GM06990 (cell line): ENCODE results near the gene RNF43.

ENCODE experiments used
- DNase-seq: peaks from one replicate; pipeline ENCODE4 v3.0.0-alpha.2; 2011; ENCODE audit not compliant: insufficient read length; ENCODE audit errors: extremely low read depth
- H3K27me3 ChIP-seq: replicated peaks from 2 replicates; pipeline ENCODE4 v1.6.0; 2011; ENCODE audit warnings: low read length; ENCODE audit not compliant: control insufficient read depth, insufficient read depth
- H3K36me3 ChIP-seq: 2 replicates; pipeline ENCODE4 v1.5.1; 2011; ENCODE audit warnings: low read length; ENCODE audit not compliant: control insufficient read depth, insufficient read depth
- H3K4me3 ChIP-seq: replicated peaks from 2 replicates; pipeline ENCODE4 v1.5.1; 2011; ENCODE audit warnings: low read depth, mild to moderate bottlenecking, control low read depth, low read length
- CTCF ChIP-seq: IDR thresholded peaks from 2 replicates; pipeline ENCODE4 v1.5.1; 2011; ENCODE audit warnings: low read length, control low read depth, mild to moderate bottlenecking, inconsistent platforms; ENCODE audit not compliant: insufficient read depth, poor library complexity, severe bottlenecking

Gene RNF43

DNA sequence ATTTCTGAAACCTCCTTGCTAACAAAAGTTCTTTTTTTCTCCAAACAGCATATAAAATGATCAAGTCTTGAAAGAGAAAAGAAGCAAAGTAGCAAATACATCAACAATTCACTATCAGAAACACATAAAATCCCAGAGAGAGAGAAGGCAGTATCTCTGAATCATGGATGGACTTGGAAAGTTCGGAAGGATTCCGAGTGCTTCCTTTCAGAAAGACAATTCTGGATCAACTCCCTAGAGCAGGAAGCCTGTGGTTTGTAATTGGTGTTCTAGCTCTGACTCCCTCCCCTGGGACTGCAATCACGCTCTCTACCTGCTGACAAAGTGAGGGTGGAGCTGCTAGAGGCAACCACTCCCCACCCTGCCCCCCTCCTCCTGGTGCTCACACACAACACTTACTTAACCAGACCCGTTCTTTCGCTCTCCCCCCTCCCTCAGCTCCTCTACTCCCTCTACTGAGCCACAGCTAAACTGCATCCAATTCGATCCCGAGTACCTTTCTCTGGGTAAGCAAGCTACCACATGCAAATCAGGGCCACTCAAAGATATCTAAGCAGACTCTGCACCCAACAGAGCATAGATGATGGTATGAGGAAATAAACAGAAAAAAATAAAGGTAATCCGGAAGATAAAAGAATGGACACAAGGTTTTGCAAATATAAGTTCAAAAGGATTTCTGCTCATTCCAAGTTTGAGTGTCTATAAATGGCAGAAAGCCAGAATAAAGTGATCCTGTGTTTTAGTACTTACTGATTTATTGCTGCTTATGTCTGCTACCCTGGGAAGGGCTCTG, at the start of gene RNF43:
TSS of gene RNF43 (minus strand) at position 235 of the 793 bp plus-strand sequence. CDS start 1,957 bp downstream, outside the sequence.
- TF ChIP-seq CTCF: peak; percentile 87
- H3K27me3 ChIP-seq: no peaks in the 10 kb centered on the region
- H3K36me3 ChIP-seq: no peaks in the 10 kb centered on the region
- DNase-seq: peak; percentile 78
- no peak within 1 kb of the TSS for H3K4me3 ChIP-seq

- H3K27me3 ChIP-seq: no peaks in the 10 kb centered on the region
- no peak overlapping the region for H3K4me3 ChIP-seq
- TF ChIP-seq CTCF: no peak
- DNase-seq: no peak
- H3K36me3 ChIP-seq: no peaks in the 10 kb centered on the region
Observed at GRCh38 chr17:58455491-58455890, 38.2 kb upstream of the RNF43 start.

DNA sequence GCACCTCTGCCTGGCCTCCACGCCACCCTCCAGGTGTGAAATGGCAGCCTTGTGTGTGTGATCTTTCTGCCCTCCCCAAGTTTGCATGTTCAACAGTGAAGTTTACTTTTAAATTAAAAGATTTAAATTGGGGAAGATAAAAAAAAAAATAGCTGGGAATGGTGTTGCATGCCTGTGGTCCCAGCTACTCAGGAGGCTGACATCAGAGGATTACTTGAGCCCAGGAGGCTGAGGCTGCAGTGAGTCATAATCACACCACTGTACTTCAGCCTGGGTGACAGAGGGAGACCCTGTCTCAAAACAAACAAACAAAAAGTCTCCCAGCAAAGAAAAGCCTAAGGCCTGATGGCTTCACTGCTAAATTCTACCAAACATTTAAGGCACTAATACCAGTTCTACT, 35.4 kb upstream of the RNF43 start:
- DNase-seq: no peak
- no peak for TF ChIP-seq CTCF

GRCh38 chr17:58447039-58447975, 30.0 kb upstream of the RNF43 start:
- TF ChIP-seq CTCF: peak; percentile 86
- Histone ChIP-seq H3K27me3 (no peaks in the 10 kb centered on the region), H3K4me3 (no peak overlapping the region), H3K36me3 (no peaks in the 10 kb centered on the region)
- DNase-seq: peak; percentile 38

More for the DNA sequence above, 35.4 kb upstream of the RNF43 start:
- Histone ChIP-seq H3K36me3 (no peaks in the 10 kb centered on the region), H3K4me3 (no peak overlapping the region), H3K27me3 (no peaks in the 10 kb centered on the region)

GRCh38 chr17:58446086-58446485, 28.8 kb upstream of the RNF43 start:
- no peak for TF ChIP-seq CTCF
- H3K4me3 ChIP-seq: no peak overlapping the region
- no peak for DNase-seq
- no peaks in the 10 kb centered on the region for H3K36me3 ChIP-seq
- no peaks in the 10 kb centered on the region for H3K27me3 ChIP-seq
